NOMO-1 treated with DMSO at 0.1 percent for 48 hours (cell line): ENCODE results near the gene RHEX.
"Not testable (repeated sequence)": the region's sequence is repeated elsewhere in the genome, so short reads cannot be mapped to it uniquely, and the experiment has no call there.

Source experiments
- DNase-seq: peaks from one replicate; lab custom pipeline; 2025; ENCODE audit not compliant: unreplicated experiment; lab: John Stamatoyannopoulos, UW

Gene RHEX

GRCh38 chr1:206052919-206053610 is at the start of gene RHEX:
Gene RHEX (plus strand): TSS chr1:206053173. CDS start chr1:206097829, 44,656 bp downstream.
- not testable (repeated sequence) for DNase-seq

GRCh38 chr1:206003854-206004800 is 48.8 kb upstream of the RHEX start:
- DNase-seq = no peak

- DNase-seq = no peak
Measured at GRCh38 chr1:206004826-206005225, 48.1 kb upstream of the RHEX start.

- DNase-seq = no peak
Measured at GRCh38 chr1:206005234-206005633, 47.7 kb upstream of the RHEX start.

GRCh38 chr1:206005778-206006180 is 47.2 kb upstream of the RHEX start:
- no peak for DNase-seq

GRCh38 chr1:206006946-206007345 is 46.0 kb upstream of the RHEX start:
- no peak for DNase-seq

GRCh38 chr1:206010060-206010459 is 42.9 kb upstream of the RHEX start:
- DNase-seq = no peak

GRCh38 chr1:206011057-206011456 is 41.9 kb upstream of the RHEX start:
- DNase-seq = no peak

GRCh38 chr1:206012086-206012859 is 40.7 kb upstream of the RHEX start:
- DNase-seq = peak; percentile 99

GRCh38 chr1:206013026-206013795 is 39.8 kb upstream of the RHEX start:
- peak; percentile 16 for DNase-seq

- DNase-seq = no peak
Measured at GRCh38 chr1:206014601-206015000, 38.4 kb upstream of the RHEX start.

- peak; percentile 9 for DNase-seq
Measured at GRCh38 chr1:206015071-206015470, 37.9 kb upstream of the RHEX start.

GRCh38 chr1:206020393-206021007 is 32.5 kb upstream of the RHEX start:
- no peak for DNase-seq

- no peak for DNase-seq
Measured at GRCh38 chr1:206021008-206021625, 31.9 kb upstream of the RHEX start.

- DNase-seq = peak; percentile 13
Measured at GRCh38 chr1:206021626-206022365, 31.2 kb upstream of the RHEX start.

GRCh38 chr1:206022766-206023165 is 30.2 kb upstream of the RHEX start:
- no peak for DNase-seq

GRCh38 chr1:206023695-206024094 is 29.3 kb upstream of the RHEX start, which contains the start of gene CTSE:
Gene CTSE (minus strand): TSS chr1:206023895. CDS start chr1:206023791, 104 bp downstream.
- no peak for DNase-seq

- DNase-seq = no peak
Measured at GRCh38 chr1:206025283-206025820, 27.6 kb upstream of the RHEX start.

GRCh38 chr1:206029484-206029883 is 23.5 kb upstream of the RHEX start:
- no peak for DNase-seq
